Endothelial cell of umbilical vein (primary cell): ENCODE measurements around the gene BCAN. TPM values are rescaled to one million over a fixed set of nuclear protein-coding genes. Genes with fewer than 3 reads are reported as not detected.

Experiments used
- BruUV-seq: library from RNA; stranded (reverse); fragments of 400-500 nt; replicated peaks from 2 replicates; lab custom pipeline; 2021; lab: Mats Ljungman, UMichigan
- CTCF ChIA-PET: fragments of 300-600, 350-600 bp; sonication (Branson Sonifier 250); formaldehyde crosslinking; loops from one replicate; lab custom pipeline; 2021; ENCODE audit warnings: antibody characterized with exemption, inconsistent platforms; lab: Charles Lee
- POLR2A ChIA-PET: fragments of 300-600, 350-600 bp; sonication (Branson Sonifier 250); formaldehyde crosslinking; loops from one replicate; lab custom pipeline; 2021; ENCODE audit warnings: antibody characterized with exemption, inconsistent platforms; lab: Charles Lee
- DNase-seq: peaks from one replicate; pipeline ENCODE4 v3.0.0-alpha.2; 2011; ENCODE audit warnings: low read depth, low spot score
- FAIRE-seq: peaks from 2 replicates; lab custom pipeline; 2011; peaks lifted over from hg19 to GRCh38; lab: Jason Lieb, UNC
- H2AFZ ChIP-seq: 2 replicates; pipeline ENCODE4 v1.6.0; 2012; ENCODE audit warnings: low read depth, low read length, control low read depth, inconsistent platforms
- H3K27ac ChIP-seq: 2 replicates; pipeline ENCODE4 v1.5.1; 2011; ENCODE audit warnings: low read depth, mild to moderate bottlenecking, control low read depth, low read length, moderate library complexity; ENCODE audit not compliant: insufficient read depth
- H3K27me3 ChIP-seq, 2 experiments: 2 replicates each; pipeline versions ENCODE4 v1.6.0 to v1.6.1; 2011; ENCODE audit warnings: low read length in 2 of 2, mixed read lengths in 1 of 2; ENCODE audit not compliant: control insufficient read depth in 2 of 2, insufficient read depth in 2 of 2
- H3K36me3 ChIP-seq, 2 experiments: 2 replicates in 1 of 2; 3 replicates in 1 of 2; pipeline ENCODE4 v1.5.1; 2011; ENCODE audit warnings: low read length in 2 of 2, mild to moderate bottlenecking in 1 of 2, moderate library complexity in 1 of 2; ENCODE audit not compliant: control insufficient read depth in 2 of 2, insufficient read depth in 2 of 2; ENCODE audit errors: extremely low read depth in 1 of 2
- H3K4me1 ChIP-seq: 3 replicates; pipeline ENCODE4 v1.5.1; 2011; ENCODE audit warnings: mild to moderate bottlenecking, low read length; ENCODE audit not compliant: control insufficient read depth, insufficient read depth; ENCODE audit errors: extremely low read depth
- H3K4me2 ChIP-seq: 2 replicates; pipeline ENCODE4 v1.6.1; 2011; ENCODE audit warnings: low read length, control low read depth, mixed read lengths; ENCODE audit not compliant: insufficient read depth
- H3K4me3 ChIP-seq, 3 experiments: fragments of 200-600 bp in 1 of 3; sonication (generic), shearing (Covaris generic) in 1 of 3; replicated peaks in 1 of 3; 2 replicates each; pipeline ENCODE4 v1.5.1; 2011 to 2016; ENCODE audit warnings: control low read depth in 3 of 3, low read length in 3 of 3, mild to moderate bottlenecking in 2 of 3, inconsistent platforms in 1 of 3, low read depth in 1 of 3, moderate library complexity in 1 of 3; ENCODE audit not compliant: insufficient read depth in 1 of 3
- H3K79me2 ChIP-seq: 2 replicates; pipeline ENCODE4 v1.6.0; 2012; ENCODE audit warnings: low read length, inconsistent platforms; ENCODE audit not compliant: control insufficient read depth, insufficient read depth
- H3K9ac ChIP-seq: replicated peaks from 2 replicates; pipeline ENCODE3; 2011; ENCODE audit warnings: low read length, control low read depth; ENCODE audit not compliant: insufficient read depth; ENCODE audit errors: extremely low read depth
- H3K9me1 ChIP-seq: replicated peaks from 3 replicates; pipeline ENCODE4 v1.6.0; 2011; ENCODE audit warnings: mild to moderate bottlenecking, low read length; ENCODE audit not compliant: control insufficient read depth, insufficient read depth; ENCODE audit errors: extremely low read depth
- H3K9me3 ChIP-seq: replicated peaks from 2 replicates; pipeline ENCODE4 v1.5.1; 2012; ENCODE audit warnings: low read length, inconsistent platforms; ENCODE audit not compliant: control insufficient read depth, insufficient read depth
- H4K20me1 ChIP-seq: replicated peaks from 2 replicates; pipeline ENCODE3; 2011; ENCODE audit warnings: mild to moderate bottlenecking, low read length; ENCODE audit not compliant: control insufficient read depth, insufficient read depth; ENCODE audit errors: extremely low read depth
- CTCF ChIP-seq, 2 donors: IDR thresholded peaks; 1 replicate in 1 of 2; 2 replicates in 1 of 2; pipeline ENCODE4 v1.5.1; 2011; ENCODE audit warnings: low read length in 2 of 2, mild to moderate bottlenecking in 2 of 2, moderate library complexity in 2 of 2, control low read depth in 1 of 2, inconsistent platforms in 1 of 2, low read depth in 1 of 2; ENCODE audit not compliant: insufficient read depth in 1 of 2; ENCODE audit errors: extremely low read depth in 1 of 2
- FOS ChIP-seq: IDR thresholded peaks from 2 replicates; pipeline ENCODE4 v1.6.1; 2011; ENCODE audit warnings: mild to moderate bottlenecking, low read length, moderate library complexity, borderline replicate concordance; ENCODE audit not compliant: insufficient read depth
- GATA2 ChIP-seq: IDR thresholded peaks from 2 replicates; pipeline ENCODE4 v1.7.0; 2011; ENCODE audit warnings: low read depth, mild to moderate bottlenecking, moderate library complexity, mixed read lengths, low read length; ENCODE audit not compliant: insufficient read length, insufficient read depth
- MYC ChIP-seq: IDR thresholded peaks from one replicate; pipeline ENCODE4 v1.6.1; 2011; ENCODE audit warnings: mild to moderate bottlenecking, low read depth, low read length
- POLR2A ChIP-seq: IDR thresholded peaks from 2 replicates; pipeline ENCODE4 v1.6.1; 2012; ENCODE audit warnings: low read depth, mild to moderate bottlenecking, control low read depth, low read length
- POLR2AphosphoS5 ChIP-seq: IDR thresholded peaks from 2 replicates; pipeline ENCODE4 v1.6.1; 2012; ENCODE audit warnings: low read depth, mild to moderate bottlenecking, control low read depth, low read length, moderate library complexity; ENCODE audit not compliant: insufficient read depth
- dilution Hi-C: fragments of 300-500 bp; cut with MboI; formaldehyde crosslinking; loops from one replicate; pipeline ENCODE4 v1.15.0; 2019; ENCODE audit warnings: low sequenced_read_pairs; ENCODE audit not compliant: extremely low pct_ligation_motif_present
- intact Hi-C: fragments of 100-400 bp; cut with micrococcal nuclease; formaldehyde crosslinking; loops from one replicate; pipeline ENCODE4 v1.10.0; 2022
- polyA plus RNA-seq, 4 experiments: library from polyadenylated mRNA; depleted of rRNA in 3 of 4; stranded (reverse) in 3 of 4; unstranded in 1 of 4; fragments of >200 nt; gene quantifications; 2 replicates each; pipeline versions ENCODE4 v1.2.1 to v1.2.3, GENCODE V29; 2011 to 2012; ENCODE audit warnings: missing spikeins in 1 of 4
- total RNA-seq: library from RNA; stranded (reverse); gene quantifications from 2 replicates; pipeline ENCODE4 v1.2.3, GENCODE V29; 2021

BCAN gene
- total and polyA plus RNA-seq, 2 donors (not counting 3 experiments of a cell fraction or from before 2014, with no cell fraction given): 0.15 TPM; not detected in 1

- Histone ChIP-seq H3K4me1 (peaks cover 8% of the 10 kb centered on the region), H3K79me2 (no peaks in the 10 kb centered on the region), H3K4me3 (no peak overlapping the region), H3K9me1 (no peaks in the 10 kb centered on the region), H3K36me3 (no peaks in the 10 kb centered on the region), H3K27me3 (peaks cover 27 to 30% of the 10 kb centered on the region in 2 experiments), H2AFZ (no peak overlapping the region), H3K9me3 (no peaks in the 10 kb centered on the region), H3K9ac (no peak overlapping the region), H4K20me1 (no peaks in the 10 kb centered on the region), H3K27ac (no peak overlapping the region), H3K4me2 (peak overlapping the region; percentile 20)
- DNase-seq (no peak), FAIRE-seq (no peak)
- dilution Hi-C loops (no loop called here), intact Hi-C loops (no loop called here)
- no TSS peak for BruUV-seq
- ChIA-PET CTCF (interaction anchor here (1.0 to 1.4 kb wide), 2 partner anchors 11 to 230 kb away, joined by 3 to 4 read pairs; no protein-coding TSS in a partner anchor), POLR2A (no interaction called here)
- TF ChIP-seq GATA2: no peak
- TF ChIP-seq POLR2AphosphoS5: no peak
- no peak for TF ChIP-seq MYC
- TF ChIP-seq POLR2A: no peak
- no peak for TF ChIP-seq CTCF (IDR thresholded peaks at IDR 0.05; ENCODE audit: extremely low read depth in 1 of 2, insufficient read depth in 1 of 2, low read depth in 1 of 2, low read length in 2 of 2)
- TF ChIP-seq FOS: no peak
Observed at GRCh38 chr1:156615946-156616345, 26.0 kb upstream of the BCAN start.
